DND-41 (cell line): ENCODE measurements around the gene RTN4RL1.

Source experiments
- CTCF ChIP-seq: IDR thresholded peaks from 2 replicates; pipeline ENCODE4 v1.5.1; 2012; ENCODE audit warnings: borderline replicate concordance, low read length, moderate library complexity, mild to moderate bottlenecking; ENCODE audit not compliant: poor library complexity, severe bottlenecking; ENCODE audit errors: extremely low read depth
- EZH2 ChIP-seq: IDR thresholded peaks from 3 replicates; pipeline ENCODE4 v1.6.1; 2012; ENCODE audit warnings: borderline replicate concordance, low read depth, mild to moderate bottlenecking, moderate library complexity, low read length, inconsistent platforms; ENCODE audit not compliant: severe bottlenecking

GRCh38 chr17:1931844-1932579, 93.1 kb downstream of the RTN4RL1 start:
- TF ChIP-seq CTCF (no peak), EZH2 (no peak)
